Nephron progenitor cell (in vitro differentiated cells): ENCODE measurements around the gene DSG2.

Experiments used
- DNase-seq: peaks from one replicate; pipeline ENCODE4 v3.0.0; 2021
- H3K27ac Mint-ChIP-seq: 2 replicates; pipeline ENCODE4 v1.8.0; 2021; ENCODE audit warnings: mild to moderate bottlenecking, moderate library complexity, mixed read lengths
- H3K27me3 Mint-ChIP-seq: 2 replicates; pipeline ENCODE4 v1.8.0; 2021; ENCODE audit warnings: mild to moderate bottlenecking, low read depth, mixed read lengths; ENCODE audit not compliant: poor library complexity
- H3K36me3 Mint-ChIP-seq: 2 replicates; pipeline ENCODE4 v1.8.0; 2021; ENCODE audit warnings: low read depth, mixed read lengths
- H3K4me1 Mint-ChIP-seq: 2 replicates; pipeline ENCODE4 v1.8.0; 2021; ENCODE audit warnings: mixed read lengths
- H3K4me3 Mint-ChIP-seq: 2 replicates; pipeline ENCODE4 v1.8.0; 2021; ENCODE audit warnings: mild to moderate bottlenecking, moderate library complexity, mixed read lengths
- H3K9me3 Mint-ChIP-seq: 2 replicates; pipeline ENCODE4 v1.8.0; 2021; ENCODE audit warnings: mild to moderate bottlenecking, moderate library complexity, mixed read lengths
- TF ChIP-seq, protein P1 (sequence below): fragments of 200-600 bp; sonication (generic); IDR thresholded peaks from 2 replicates; pipeline ENCODE4 v1.5.0; 2021; ENCODE audit warnings: antibody characterized with exemption

The DSG2 gene

DNA sequence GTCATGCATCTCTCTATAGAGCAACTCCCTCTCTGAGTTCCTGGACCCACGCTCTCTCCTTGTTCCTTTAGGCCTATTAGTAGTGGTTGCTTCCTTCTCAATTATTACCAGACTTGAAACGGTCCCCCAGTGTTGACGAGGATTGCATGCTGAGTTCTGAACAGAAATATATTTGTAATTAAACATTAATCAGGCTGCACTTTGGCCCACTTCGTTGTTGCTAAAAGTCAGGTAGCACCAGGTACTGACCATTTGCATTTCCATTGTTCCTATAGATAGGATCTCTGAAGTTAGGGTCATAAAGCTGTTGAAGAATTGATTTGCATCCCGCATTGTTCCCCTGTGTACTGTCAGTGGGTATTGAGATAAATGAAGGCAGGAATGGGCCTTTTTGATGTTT lies 56.8 kb downstream of the DSG2 start:
- peaks cover 3% of the 10 kb centered on the region for H3K27me3 Mint-ChIP-seq
- H3K36me3 Mint-ChIP-seq, result peaks cover 13% of the 10 kb centered on the region
- peaks cover 8% of the 10 kb centered on the region for H3K4me1 Mint-ChIP-seq
- no peak overlapping the region for H3K27ac Mint-ChIP-seq
- no peaks in the 10 kb centered on the region for H3K9me3 Mint-ChIP-seq
- H3K4me3 Mint-ChIP-seq, result no peak overlapping the region
- no peak for DNase-seq
- TF ChIP-seq, protein P1, sequence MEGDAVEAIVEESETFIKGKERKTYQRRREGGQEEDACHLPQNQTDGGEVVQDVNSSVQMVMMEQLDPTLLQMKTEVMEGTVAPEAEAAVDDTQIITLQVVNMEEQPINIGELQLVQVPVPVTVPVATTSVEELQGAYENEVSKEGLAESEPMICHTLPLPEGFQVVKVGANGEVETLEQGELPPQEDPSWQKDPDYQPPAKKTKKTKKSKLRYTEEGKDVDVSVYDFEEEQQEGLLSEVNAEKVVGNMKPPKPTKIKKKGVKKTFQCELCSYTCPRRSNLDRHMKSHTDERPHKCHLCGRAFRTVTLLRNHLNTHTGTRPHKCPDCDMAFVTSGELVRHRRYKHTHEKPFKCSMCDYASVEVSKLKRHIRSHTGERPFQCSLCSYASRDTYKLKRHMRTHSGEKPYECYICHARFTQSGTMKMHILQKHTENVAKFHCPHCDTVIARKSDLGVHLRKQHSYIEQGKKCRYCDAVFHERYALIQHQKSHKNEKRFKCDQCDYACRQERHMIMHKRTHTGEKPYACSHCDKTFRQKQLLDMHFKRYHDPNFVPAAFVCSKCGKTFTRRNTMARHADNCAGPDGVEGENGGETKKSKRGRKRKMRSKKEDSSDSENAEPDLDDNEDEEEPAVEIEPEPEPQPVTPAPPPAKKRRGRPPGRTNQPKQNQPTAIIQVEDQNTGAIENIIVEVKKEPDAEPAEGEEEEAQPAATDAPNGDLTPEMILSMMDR, result no peak

DNA sequence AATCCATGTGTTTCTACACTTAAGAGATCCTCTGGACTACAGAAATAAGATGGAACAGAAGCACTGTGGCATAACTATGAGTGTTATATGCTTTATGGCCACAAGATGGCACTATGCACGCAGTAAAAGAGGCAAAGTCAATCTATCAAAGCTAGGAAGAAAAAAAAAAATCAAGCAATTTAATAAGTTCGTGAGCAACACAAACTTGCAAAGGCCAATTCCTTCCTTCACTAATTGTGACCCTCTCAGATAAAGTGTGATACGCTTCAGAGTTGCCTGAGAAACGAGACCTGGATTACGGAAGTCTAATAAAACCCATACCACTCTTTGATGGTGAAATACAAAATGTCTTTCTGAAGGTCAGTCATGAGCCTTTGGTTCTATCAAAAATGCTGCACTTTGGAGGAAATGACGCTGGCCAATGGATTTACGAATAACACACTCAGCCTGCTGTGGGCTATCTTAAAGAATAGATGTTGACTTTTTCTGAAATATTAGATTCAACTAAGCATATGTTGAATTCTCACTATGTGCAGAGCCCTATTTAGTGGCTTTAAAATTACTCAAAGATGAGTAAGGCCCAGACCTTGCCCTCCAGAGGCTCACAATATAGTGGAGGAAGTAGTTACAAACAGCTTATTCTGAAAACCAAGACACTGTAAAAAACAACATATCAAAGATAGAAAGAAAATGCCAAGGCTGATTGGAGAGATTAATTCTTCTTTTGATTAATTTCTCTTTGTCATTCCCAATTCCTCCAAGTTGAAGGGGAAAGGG lies 58.2 kb downstream of the DSG2 start:
- TF ChIP-seq, protein P1, result peak; percentile 90
- Mint-ChIP-seq H3K9me3 (no peaks in the 10 kb centered on the region), H3K4me3 (no peak overlapping the region), H3K27ac (no peak overlapping the region), H3K27me3 (peaks cover 3% of the 10 kb centered on the region), H3K36me3 (peaks cover 5% of the 10 kb centered on the region), H3K4me1 (peaks cover 8% of the 10 kb centered on the region)
- peak; percentile 52 for DNase-seq

DNA sequence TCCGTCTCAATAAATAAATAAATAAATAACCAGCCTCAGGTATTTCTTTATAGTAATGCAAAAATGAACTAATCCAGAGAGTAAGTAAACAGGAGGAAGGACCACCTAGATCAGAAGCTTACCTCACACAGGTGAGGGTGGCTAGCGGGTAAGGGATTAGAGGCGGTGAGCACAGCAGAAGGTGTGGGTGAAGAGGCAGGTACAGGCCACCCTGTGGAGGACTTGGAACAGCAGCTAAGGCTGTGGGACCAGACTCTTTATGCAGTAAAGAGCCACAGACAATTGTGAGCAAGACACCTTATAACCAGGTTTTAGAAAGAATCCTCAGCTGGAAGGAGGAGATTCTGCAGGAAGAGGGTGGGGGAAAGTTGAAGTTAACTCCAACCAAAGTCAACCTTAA lies 59.5 kb downstream of the DSG2 start:
- no peak overlapping the region for H3K27ac Mint-ChIP-seq
- H3K36me3 Mint-ChIP-seq, result no peaks in the 10 kb centered on the region
- H3K9me3 Mint-ChIP-seq, result no peaks in the 10 kb centered on the region
- TF ChIP-seq, protein P1, result no peak
- no peak for DNase-seq
- H3K4me3 Mint-ChIP-seq, result no peak overlapping the region
- peaks cover 8% of the 10 kb centered on the region for H3K4me1 Mint-ChIP-seq
- H3K27me3 Mint-ChIP-seq, result peaks cover 3% of the 10 kb centered on the region

DNA sequence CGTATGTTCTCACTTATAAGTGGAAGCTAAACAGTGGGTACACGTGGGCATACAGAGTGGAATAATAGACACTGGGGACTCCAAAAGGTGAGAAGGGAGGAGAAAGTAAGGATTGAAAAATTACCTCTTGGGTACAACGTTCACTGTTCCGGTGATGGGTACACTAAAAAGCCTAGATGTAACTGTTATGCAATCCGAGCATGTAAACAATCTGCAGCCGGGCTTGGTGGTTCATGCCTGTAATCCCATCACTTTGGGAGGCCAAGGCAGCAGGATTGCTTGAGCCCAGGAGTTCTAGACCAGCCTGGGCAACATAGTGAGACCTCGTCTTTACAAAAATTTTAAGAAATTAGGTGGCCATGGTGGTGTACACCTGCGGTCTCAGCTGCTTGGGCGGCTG lies 60.6 kb downstream of the DSG2 start:
- H3K9me3 Mint-ChIP-seq, result no peaks in the 10 kb centered on the region

DNA sequence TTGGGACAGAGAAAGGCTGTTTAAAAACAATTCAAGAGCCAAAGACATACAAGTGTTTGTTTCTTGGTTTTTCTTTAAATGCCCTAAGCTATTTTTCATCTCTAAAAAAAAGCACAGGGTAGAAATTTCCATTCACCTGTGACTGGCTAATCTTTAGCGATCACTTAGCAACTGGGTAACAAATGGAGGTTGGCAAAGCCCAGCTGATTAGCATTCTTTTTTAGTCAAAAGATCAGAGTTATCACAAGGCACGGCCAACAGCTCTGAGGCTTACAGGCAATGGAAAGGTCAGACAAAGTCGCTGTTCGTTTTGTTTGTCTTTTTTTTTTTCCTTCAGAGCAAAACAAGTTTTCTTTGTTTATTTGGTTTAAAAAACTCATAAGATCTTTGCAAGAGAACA lies 64.7 kb downstream of the DSG2 start:
- Mint-ChIP-seq H3K9me3 (no peaks in the 10 kb centered on the region), H3K27ac (no peak overlapping the region), H3K27me3 (no peaks in the 10 kb centered on the region), H3K4me3 (no peak overlapping the region), H3K36me3 (no peaks in the 10 kb centered on the region), H3K4me1 (peaks cover 9% of the 10 kb centered on the region)
- TF ChIP-seq, protein P1, result no peak
- no peak for DNase-seq

More for the DNA sequence above, 60.6 kb downstream of the DSG2 start:
- peaks cover 3% of the 10 kb centered on the region for H3K27me3 Mint-ChIP-seq
- no peak overlapping the region for H3K27ac Mint-ChIP-seq
- TF ChIP-seq, protein P1, result no peak
- H3K4me1 Mint-ChIP-seq, result peaks cover 16% of the 10 kb centered on the region
- no peaks in the 10 kb centered on the region for H3K36me3 Mint-ChIP-seq
- no peak overlapping the region for H3K4me3 Mint-ChIP-seq
- no peak for DNase-seq

DNA sequence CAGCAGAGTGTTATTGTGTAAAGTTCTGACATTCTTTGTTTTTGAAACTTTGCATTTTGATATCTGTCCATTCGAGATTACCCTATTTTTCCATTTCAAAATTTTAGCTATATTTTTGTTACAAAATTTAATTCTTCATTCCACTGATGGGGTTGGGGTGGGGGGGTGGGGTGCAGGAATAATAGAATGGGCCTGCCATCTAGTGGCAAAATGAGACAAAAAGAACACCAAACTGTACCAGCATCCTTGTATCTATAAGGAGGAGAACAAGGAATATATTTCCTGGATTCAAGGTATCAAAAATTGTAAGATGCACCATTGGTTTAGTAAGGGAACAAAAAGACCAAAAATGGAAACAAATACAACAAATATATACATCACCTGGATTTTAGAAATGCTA lies 65.8 kb downstream of the DSG2 start:
- Mint-ChIP-seq H3K27me3 (no peaks in the 10 kb centered on the region), H3K4me1 (peaks cover 13% of the 10 kb centered on the region), H3K27ac (no peak overlapping the region), H3K4me3 (no peak overlapping the region), H3K9me3 (no peaks in the 10 kb centered on the region), H3K36me3 (no peaks in the 10 kb centered on the region)
- DNase-seq, result no peak
- TF ChIP-seq, protein P1, result no peak
